Subcutaneous abdominal adipose tissue (tissue), 5 donors: Measurements from ENCODE around the gene SORBS1.

Experiments used
- H3K27ac ChIP-seq: one replicate; pipeline ENCODE4 v1.7.0; 2013; ENCODE audit warnings: low read depth, mild to moderate bottlenecking, inconsistent platforms, low read length, moderate library complexity
- H3K27me3 ChIP-seq, 5 donors: one replicate each; pipeline ENCODE4 v1.7.0; 2013; ENCODE audit warnings: low read length in 5 of 5, inconsistent platforms in 1 of 5; ENCODE audit not compliant: control insufficient read depth in 5 of 5, insufficient read depth in 4 of 5
- H3K36me3 ChIP-seq, 5 donors: one replicate each; pipeline ENCODE4 v1.7.0; 2013; ENCODE audit warnings: low read length in 5 of 5; ENCODE audit not compliant: control insufficient read depth in 5 of 5, insufficient read depth in 5 of 5
- H3K4me1 ChIP-seq, 5 donors: one replicate each; pipeline ENCODE4 v1.7.0; 2013; ENCODE audit warnings: low read length in 5 of 5, mild to moderate bottlenecking in 3 of 5, moderate library complexity in 1 of 5; ENCODE audit not compliant: control insufficient read depth in 5 of 5, insufficient read depth in 5 of 5
- H3K4me3 ChIP-seq, 5 donors: one replicate each; pipeline ENCODE4 v1.7.0; 2013; ENCODE audit warnings: low read length in 5 of 5, low read depth in 1 of 5
- H3K9ac ChIP-seq, 5 donors: one replicate each; pipeline ENCODE4 v1.7.0; 2013; ENCODE audit warnings: low read length in 5 of 5, mild to moderate bottlenecking in 4 of 5, moderate library complexity in 3 of 5
- H3K9me3 ChIP-seq, 5 donors: one replicate each; pipeline ENCODE4 v1.7.0; 2013; ENCODE audit warnings: low read length in 5 of 5; ENCODE audit not compliant: control insufficient read depth in 5 of 5
- donor health status: healthy.
- donor health status: healthy.
- donor health status: healthy.
- donor health status: healthy.
- donor health status: healthy.

SORBS1 gene

DNA sequence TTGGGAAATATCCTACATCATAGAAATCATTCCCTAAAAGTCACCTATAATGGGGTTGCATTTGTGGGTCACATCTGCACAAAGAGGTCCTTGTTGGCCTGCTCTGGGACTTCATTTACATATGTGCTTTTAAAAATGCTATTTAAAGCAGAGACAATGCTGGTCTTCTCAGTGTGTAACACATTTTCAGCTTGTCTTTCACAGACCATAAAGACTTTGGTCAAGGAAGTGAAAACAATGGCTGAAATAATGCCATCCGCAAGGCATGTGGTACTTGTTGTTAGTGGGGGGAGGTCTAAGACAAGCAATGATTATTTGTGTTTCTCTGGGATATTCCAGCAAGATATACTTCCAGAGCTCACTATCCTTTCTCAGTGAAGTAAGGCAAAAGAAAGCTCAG lies 185.8 kb downstream of the SORBS1 start:
- no peaks in the 10 kb centered on the region for H3K27me3 ChIP-seq
- H3K36me3 ChIP-seq = peaks cover 23 to 86% (median 61%) of the 10 kb centered on the region in 5 donors
- peak overlapping the region; percentile 76 for H3K27ac ChIP-seq
- H3K9ac ChIP-seq = peak overlapping the region in 2 of 5 donors; percentile 3 to 18
- no peaks in the 10 kb centered on the region for H3K9me3 ChIP-seq
- no peak overlapping the region for H3K4me3 ChIP-seq
- H3K4me1 ChIP-seq = peaks cover 4 to 69% (median 51%) of the 10 kb centered on the region in 5 donors

DNA sequence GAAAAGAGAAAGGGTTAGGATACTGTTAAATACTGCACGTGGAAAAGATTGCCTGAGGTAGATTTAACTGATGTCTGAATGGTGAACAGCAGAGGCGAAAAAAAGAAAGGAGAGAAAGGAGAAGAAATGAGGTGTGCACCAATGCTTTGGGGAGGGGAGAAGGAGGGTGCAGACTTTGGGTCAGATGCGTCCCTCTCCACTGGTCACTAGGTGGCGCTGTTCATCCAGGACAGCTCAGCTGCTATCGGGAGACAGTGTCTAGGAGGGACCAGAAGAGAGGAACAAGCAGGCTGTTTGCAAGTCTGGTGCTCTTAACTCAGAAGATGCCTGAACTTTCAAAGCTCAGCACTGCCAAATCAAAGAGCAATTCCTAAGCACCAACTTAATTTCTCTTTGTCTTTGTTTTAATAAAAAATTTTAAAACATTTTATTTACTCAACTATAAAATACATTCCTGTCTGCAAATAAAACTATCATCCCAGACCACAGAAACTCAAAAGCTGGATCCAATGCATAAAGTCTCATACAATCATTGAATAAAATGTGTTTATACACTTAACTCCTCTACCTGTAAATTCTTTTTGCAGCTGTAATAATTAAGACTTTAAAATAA lies 186.5 kb downstream of the SORBS1 start:
- Histone ChIP-seq H3K4me1 (peaks cover 4 to 64% (median 44%) of the 10 kb centered on the region in 5 donors), H3K27me3 (no peaks in the 10 kb centered on the region), H3K9ac (no peak overlapping the region), H3K4me3 (no peak overlapping the region), H3K36me3 (peaks cover 16 to 83% (median 58%) of the 10 kb centered on the region in 5 donors), H3K9me3 (no peaks in the 10 kb centered on the region), H3K27ac (peak overlapping the region; percentile 76)

DNA sequence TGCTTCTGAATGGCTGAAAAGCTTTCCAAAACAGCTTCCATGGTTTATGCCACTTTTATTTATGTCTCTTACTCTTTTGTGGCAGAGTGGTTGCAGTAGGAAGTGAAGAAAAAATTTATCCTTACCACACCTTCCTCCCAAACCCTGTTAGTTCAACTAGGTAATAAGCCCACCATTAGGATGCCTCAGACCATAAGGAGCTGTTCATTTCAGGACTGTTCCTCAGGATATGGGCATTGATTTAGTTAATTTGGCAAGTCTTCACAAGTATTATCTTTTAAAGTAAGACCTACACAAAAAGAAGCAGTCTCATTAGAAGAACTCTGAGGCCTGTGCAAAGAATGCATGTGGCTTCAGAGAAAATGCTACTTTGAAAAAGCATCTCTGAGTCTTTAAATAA lies 187.5 kb downstream of the SORBS1 start:
- H3K27ac ChIP-seq = peak overlapping the region; percentile 12

GRCh38 chr10:95364342-95364741 lies 196.8 kb downstream of the SORBS1 start:
- Histone ChIP-seq H3K36me3 (peaks cover 17 to 68% (median 42%) of the 10 kb centered on the region in 5 donors), H3K4me1 (peaks cover 0 to 50% (median 32%) of the 10 kb centered on the region in 5 donors), H3K4me3 (no peak overlapping the region), H3K27me3 (no peaks in the 10 kb centered on the region), H3K27ac (peak overlapping the region; percentile 35), H3K9ac (peak overlapping the region in 2 of 5 donors; percentile 26 to 46), H3K9me3 (no peaks in the 10 kb centered on the region)

More for the DNA sequence above, 187.5 kb downstream of the SORBS1 start:
- H3K4me1 ChIP-seq = peaks cover 4 to 64% (median 36%) of the 10 kb centered on the region in 5 donors
- no peak overlapping the region for H3K4me3 ChIP-seq
- H3K9me3 ChIP-seq = no peaks in the 10 kb centered on the region
- peaks cover 18 to 83% (median 48%) of the 10 kb centered on the region in 5 donors for H3K36me3 ChIP-seq
- H3K9ac ChIP-seq = no peak overlapping the region
- H3K27me3 ChIP-seq = no peaks in the 10 kb centered on the region

- Histone ChIP-seq H3K4me1 (peaks cover 0 to 51% (median 32%) of the 10 kb centered on the region in 5 donors), H3K4me3 (no peak overlapping the region), H3K36me3 (peaks cover 17 to 65% (median 48%) of the 10 kb centered on the region in 5 donors), H3K27me3 (no peaks in the 10 kb centered on the region), H3K9ac (peak overlapping the region in 1 of 5 donors; percentile 1), H3K27ac (peak overlapping the region; percentile 63), H3K9me3 (no peaks in the 10 kb centered on the region)
Measured at GRCh38 chr10:95363303-95363912, 197.8 kb downstream of the SORBS1 start.

GRCh38 chr10:95360122-95360714 lies 201.0 kb downstream of the SORBS1 start:
- Histone ChIP-seq H3K27ac (peak overlapping the region; percentile 63), H3K4me3 (no peak overlapping the region), H3K4me1 (peaks cover 1 to 63% (median 44%) of the 10 kb centered on the region in 5 donors), H3K27me3 (no peaks in the 10 kb centered on the region), H3K9me3 (no peaks in the 10 kb centered on the region), H3K9ac (no peak overlapping the region), H3K36me3 (peaks cover 14 to 65% (median 54%) of the 10 kb centered on the region in 5 donors)

DNA sequence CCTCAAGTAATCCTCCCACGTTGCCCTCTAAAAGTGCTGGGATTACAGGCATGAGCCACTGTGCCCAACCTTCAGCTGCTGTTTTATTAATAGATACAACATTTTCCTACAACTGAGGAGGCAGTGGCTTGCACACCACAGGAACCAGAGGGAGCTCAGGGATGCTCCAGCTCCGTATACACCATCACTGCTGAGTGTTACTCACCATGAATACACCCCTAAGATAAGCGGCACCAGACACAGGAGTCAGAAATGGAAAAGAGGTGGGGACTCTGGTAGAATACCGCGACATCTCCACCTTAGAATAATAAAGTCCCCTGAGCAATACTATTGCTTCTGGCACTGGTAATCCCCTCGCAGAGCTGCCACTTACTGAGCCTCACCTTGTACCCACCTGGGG lies 201.7 kb downstream of the SORBS1 start:
- no peak overlapping the region for H3K4me3 ChIP-seq
- H3K27me3 ChIP-seq = no peaks in the 10 kb centered on the region
- H3K9me3 ChIP-seq = no peaks in the 10 kb centered on the region
- peaks cover 17 to 67% (median 56%) of the 10 kb centered on the region in 5 donors for H3K36me3 ChIP-seq
- peaks cover 1 to 64% (median 48%) of the 10 kb centered on the region in 5 donors for H3K4me1 ChIP-seq
- peak overlapping the region in 1 of 5 donors; percentile 14 for H3K9ac ChIP-seq
- peak overlapping the region; percentile 51 for H3K27ac ChIP-seq

DNA sequence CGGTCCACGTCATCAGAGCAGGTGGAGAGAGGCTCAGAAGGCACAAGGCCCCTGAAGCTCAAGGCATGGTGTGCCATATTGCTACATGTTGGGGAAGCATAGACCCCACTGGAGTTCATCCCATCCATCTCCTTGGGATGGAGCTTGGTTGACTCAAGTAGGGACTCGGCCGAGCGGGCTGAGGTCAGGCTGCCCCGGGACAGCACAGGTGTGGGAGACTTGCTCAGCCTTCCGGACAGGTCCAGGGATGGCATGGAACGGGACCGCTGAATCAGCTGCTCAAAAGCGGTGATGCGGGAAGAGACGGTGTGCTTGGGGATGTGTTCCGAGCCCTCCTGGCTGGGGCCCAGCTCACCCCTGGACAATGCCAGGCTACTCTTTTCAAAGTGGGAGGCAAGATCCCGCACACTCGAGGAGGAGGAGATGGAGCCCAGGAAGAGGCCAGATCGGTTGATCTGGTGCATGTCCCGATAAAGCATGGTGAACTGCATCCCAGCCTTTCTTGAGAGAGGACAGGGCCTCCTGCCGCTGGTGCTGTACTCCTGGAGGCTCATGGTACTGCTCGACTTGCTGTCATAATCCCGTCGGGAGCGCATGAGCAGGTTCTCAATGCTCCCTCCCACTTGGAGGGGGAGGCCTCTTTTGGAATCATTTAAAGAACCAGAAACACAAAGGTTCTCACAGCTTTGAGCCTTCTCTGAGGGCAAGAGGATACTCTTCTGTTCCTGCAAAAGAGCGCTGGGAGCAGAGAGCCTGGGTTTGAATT lies 204.8 kb downstream of the SORBS1 start:
- Histone ChIP-seq H3K9ac (no peak overlapping the region), H3K27me3 (no peaks in the 10 kb centered on the region), H3K9me3 (no peaks in the 10 kb centered on the region), H3K4me3 (no peak overlapping the region), H3K27ac (peak overlapping the region; percentile 94), H3K4me1 (peaks cover 7 to 77% (median 57%) of the 10 kb centered on the region in 5 donors), H3K36me3 (peaks cover 25 to 85% (median 70%) of the 10 kb centered on the region in 5 donors)

GRCh38 chr10:95355301-95355700 lies 205.9 kb downstream of the SORBS1 start:
- H3K27ac ChIP-seq = peak overlapping the region; percentile 94
- H3K27me3 ChIP-seq = no peaks in the 10 kb centered on the region
- peak overlapping the region in 1 of 5 donors; percentile 19 for H3K9ac ChIP-seq
- peaks cover 11 to 81% (median 59%) of the 10 kb centered on the region in 5 donors for H3K4me1 ChIP-seq
- no peaks in the 10 kb centered on the region for H3K9me3 ChIP-seq
- no peak overlapping the region for H3K4me3 ChIP-seq
- peaks cover 25 to 91% (median 76%) of the 10 kb centered on the region in 5 donors for H3K36me3 ChIP-seq
